ENCODE data around the gene CDCP2. TPM values are rescaled to one million over a fixed set of nuclear protein-coding genes. Genes with fewer than 3 reads are reported as not detected.

CDCP2 gene
- total and polyA plus RNA-seq, 2 of the 8 experiments (the other 6 are each of a cell fraction or from before 2014, with no cell fraction given), result not detected

- no peaks in the 10 kb centered on the region; the same call in 1 of the 2 replicates for H3K79me1 ChIP-seq (ENCODE audit: low read depth, low read length)
- H3K56ac ChIP-seq (replicated peaks; ENCODE audit: insufficient read length, low read depth, low read length), result no peak overlapping the region
- no peak overlapping the region for H3K18ac ChIP-seq (ENCODE audit: extremely low read depth, low read length)
- no peak overlapping the region for H2BK20ac ChIP-seq (ENCODE audit: low read length)
- H3K14ac ChIP-seq (ENCODE audit: insufficient read length), result no peak overlapping the region
- H3K36me3 ChIP-seq (ENCODE audit: control insufficient read depth in 2 of 4, insufficient read depth in 4 of 4, low read length in 3 of 4), result no peaks in the 10 kb centered on the region
- no peak overlapping the region for H3K27ac ChIP-seq (ENCODE audit: low read depth, low read length)
- TF ChIP-seq GABPA (IDR thresholded peaks at IDR 0.05; ENCODE audit: borderline replicate concordance, insufficient read depth, low read length), result no peak
- no peak for TF ChIP-seq YY1 (IDR thresholded peaks at IDR 0.05; ENCODE audit: low read depth, low read length)
- no peak for TF ChIP-seq MAX (IDR thresholded peaks at IDR 0.05)
- no peak for TF ChIP-seq SUZ12 (IDR thresholded peaks at IDR 0.05; ENCODE audit: low read length)
- no peak for TF ChIP-seq SIRT6 (IDR thresholded peaks at IDR 0.05; ENCODE audit: low read length)
- no peak for TF ChIP-seq HDAC6 (IDR thresholded peaks at IDR 0.05; ENCODE audit: low read depth, low read length)
- TF ChIP-seq CREB1 (IDR thresholded peaks at IDR 0.05), result no peak
- TF ChIP-seq PHF8 (conservative IDR thresholded peaks at IDR 0.05; ENCODE audit: low read depth, low read length), result no peak
- no peak for TF ChIP-seq TEAD4 (IDR thresholded peaks at IDR 0.05; ENCODE audit: low read depth, low read length)
- 91% methylated on average over 3 of the region's 3 CpGs; no CpG with 5 or more reads in 1 of the 2 experiments for WGBS, 2 experiments (ENCODE audit: extremely low coverage in 1 of 2, insufficient coverage in 1 of 2, insufficient read length in 1 of 2, insufficient replicate concordance in 2 of 2, low coverage in 1 of 2, low lambda C conversion rate in 2 of 2, missing lambda C conversion rate in 1 of 2)
- H3K4me3 ChIP-seq (ENCODE audit: extremely low read depth in 1 of 4, insufficient read depth in 2 of 4, low read depth in 3 of 4, low read length in 4 of 4), result no peak overlapping the region
- H3K4me2 ChIP-seq (ENCODE audit: insufficient read depth in 1 of 2, low read depth in 2 of 2, low read length in 2 of 2), result no peak overlapping the region
- DNase-seq (ENCODE audit: low read depth in 1 of 2, low spot score in 2 of 2) (no peak), FAIRE-seq (no peak)
- H4K5ac ChIP-seq (ENCODE audit: insufficient read length, low read depth, low read length), result no peak overlapping the region
- no peak overlapping the region for H2AFZ ChIP-seq (ENCODE audit: low read length)
- H3K79me2 ChIP-seq (ENCODE audit: control insufficient read depth in 1 of 2, insufficient read depth in 2 of 2, low read length in 2 of 2), result no peaks in the 10 kb centered on the region
- H3K23ac ChIP-seq (ENCODE audit: insufficient read length), result no peak overlapping the region
- H2BK12ac ChIP-seq (ENCODE audit: low read depth, low read length), result no peak overlapping the region
- H4K91ac ChIP-seq (replicated peaks; ENCODE audit: insufficient read length, low read length), result no peak overlapping the region
- H3K4me1 ChIP-seq (replicated peaks in 1 of 4; ENCODE audit: control insufficient read depth in 3 of 4, insufficient read depth in 4 of 4, low read length in 3 of 4), result no peaks in the 10 kb centered on the region; a peak in 2 of 7 replicates
- ChIA-PET POLR2A (ENCODE audit: partially characterized antibody) (no interaction called here), CTCF (ENCODE audit: partially characterized antibody) (interaction anchor here (0.7 to 1.3 kb wide), 2 partner anchors 15 to 190 kb away, joined by 3 read pairs; no protein-coding TSS in a partner anchor)
- no peak overlapping the region for H2BK15ac ChIP-seq (ENCODE audit: low read length)
- no peak overlapping the region for H4K8ac ChIP-seq (ENCODE audit: extremely low read depth, insufficient read depth, low read length)
- H2AK5ac ChIP-seq (ENCODE audit: low read depth, low read length), result no peak overlapping the region
- H4K20me1 ChIP-seq (replicated peaks in 1 of 2; ENCODE audit: control insufficient read depth in 1 of 2, insufficient read depth in 2 of 2, low read length in 2 of 2), result no peaks in the 10 kb centered on the region
- no peak overlapping the region for H3K4ac ChIP-seq (replicated peaks; ENCODE audit: insufficient read length, low read depth, low read length)
- H2BK5ac ChIP-seq (ENCODE audit: low read depth, low read length), result no peak overlapping the region
- H3K9ac ChIP-seq (replicated peaks in 1 of 4; ENCODE audit: extremely low read depth in 1 of 4, low read depth in 3 of 4, low read length in 3 of 4), result no peak overlapping the region
- H3K23me2 ChIP-seq (ENCODE audit: low read depth, low read length), result no peaks in the 10 kb centered on the region; the same call in 1 of the 2 replicates
- H3K27me3 ChIP-seq (replicated peaks in 1 of 4; ENCODE audit: control insufficient read depth in 3 of 4, extremely low read depth in 1 of 4, insufficient read depth in 3 of 4, low read length in 3 of 4), result no peaks in the 10 kb centered on the region
- no peaks in the 10 kb centered on the region for H3K9me3 ChIP-seq (ENCODE audit: insufficient read depth in 2 of 2, low read depth in 1 of 2, low read length in 1 of 2)
- H2BK120ac ChIP-seq (replicated peaks; ENCODE audit: low read depth, low read length), result no peak overlapping the region
These were observed 3.1 kb downstream of the CDCP2 start for GRCh38 chr1:54149734-54150133.

All from H1 (cell line).